A549 (cell line): ENCODE data around the gene CRK. TPM values are rescaled to one million over a fixed set of nuclear protein-coding genes. Genes with fewer than 3 reads are reported as not detected.

ENCODE experiments used
- ATAC-seq, 2 experiments: fragments of 200-7000 bp in 1 of 2; fragments of >200 bp in 1 of 2; cut with Nextera tagmentation in 1 of 2; cut with Tn5 transposase in 1 of 2; 3 replicates each; pipeline versions ENCODE4 v1.8.0 to v1.9.1; 2018 to 2020; ENCODE audit warnings: mild to moderate bottlenecking in 1 of 2, moderate library complexity in 1 of 2
- CTCF ChIA-PET: fragments of 300-600 bp; sonication (Branson Sonifier 250); formaldehyde crosslinking; extraction: SDS; loops from one replicate; lab custom pipeline; 2021; ENCODE audit warnings: antibody characterized with exemption, inconsistent platforms; lab: Yijun Ruan, JAX
- POLR2A ChIA-PET: fragments of 350-600 bp; formaldehyde crosslinking; extraction: SDS; loops from one replicate; lab custom pipeline; 2021; ENCODE audit warnings: antibody characterized with exemption, inconsistent platforms; lab: Yijun Ruan, JAX
- DNase-seq, 2 experiments: peaks; one replicate each; pipeline versions ENCODE4 v3.0.0 to v3.0.0-alpha.2; 2011 to 2016; ENCODE audit warnings: low read depth in 1 of 2, low spot score in 1 of 2
- FAIRE-seq: peaks from 2 replicates; lab custom pipeline; 2011; peaks lifted over from hg19 to GRCh38; lab: Jason Lieb, UNC
- H3K27ac ChIP-seq, 2 experiments: fragments of >200 bp; sonication (Bioruptor Twin); formaldehyde crosslinking; 3 replicates each; pipeline ENCODE4 v1.5.1; 2016 to 2017
- H3K4me1 ChIP-seq: fragments of >200 bp; sonication (Bioruptor Twin); formaldehyde crosslinking; 3 replicates; pipeline ENCODE4 v1.6.1; 2016
- H3K4me2 ChIP-seq: fragments of >200 bp; sonication (Bioruptor Twin); formaldehyde crosslinking; 3 replicates; pipeline ENCODE4 v1.6.1; 2016
- H3K4me3 ChIP-seq: fragments of >200 bp; sonication (Bioruptor Twin); formaldehyde crosslinking; 3 replicates; pipeline ENCODE4 v1.5.1; 2016
- H3K9me3 ChIP-seq: fragments of >200 bp; sonication (Bioruptor Twin); formaldehyde crosslinking; 3 replicates; pipeline ENCODE4 v1.6.1; 2016
- CBX2 ChIP-seq: fragments of 200-600 bp; sonication (generic); IDR thresholded peaks from 2 replicates; pipeline ENCODE4 v1.6.1; 2016; ENCODE audit warnings: low read depth, mild to moderate bottlenecking, borderline replicate concordance
- CEBPB ChIP-seq, 2 experiments: fragments of >200 bp in 1 of 2; sonication (Bioruptor Twin) in 1 of 2; formaldehyde crosslinking in 1 of 2; IDR thresholded peaks; 2 replicates each; pipeline ENCODE4 v1.6.1; 2012 to 2016
- CHD4 ChIP-seq: fragments of 200-600 bp; sonication (generic); IDR thresholded peaks from 2 replicates; pipeline ENCODE4 v1.6.1; 2016; ENCODE audit warnings: antibody characterized with exemption, mild to moderate bottlenecking, borderline replicate concordance
- EHF ChIP-seq: fragments of 250-450 bp; sonication (Bioruptor Pico); IDR thresholded peaks from 2 replicates; pipeline ENCODE4 v1.5.0; 2020; ENCODE audit warnings: mild to moderate bottlenecking
- EP300 ChIP-seq, 2 experiments: fragments of >200 bp; sonication (Bioruptor Twin); formaldehyde crosslinking; IDR thresholded peaks; 2 replicates in 1 of 2; 3 replicates in 1 of 2; pipeline ENCODE4 v1.6.1; 2016 to 2017
- ESRRA ChIP-seq: fragments of 150-350 bp; IDR thresholded peaks from 2 replicates; pipeline ENCODE4 v1.6.1; 2014; ENCODE audit warnings: mild to moderate bottlenecking, low read length, borderline replicate concordance
- FOSB ChIP-seq: fragments of 250-450 bp; sonication (Bioruptor Pico); IDR thresholded peaks from 2 replicates; pipeline ENCODE4 v1.5.0; 2020; ENCODE audit warnings: mild to moderate bottlenecking, moderate library complexity
- FOSL2 ChIP-seq, 2 experiments: fragments of 450-650 bp in 1 of 2; fragments of >200 bp in 1 of 2; sonication (Bioruptor Twin) in 1 of 2; formaldehyde crosslinking; IDR thresholded peaks; 2 replicates each; pipeline versions ENCODE4 v1.5.0 to v1.6.1; 2016 to 2020; ENCODE audit warnings: mild to moderate bottlenecking in 1 of 2, moderate library complexity in 1 of 2
- FOXS1 ChIP-seq: fragments of 250-450 bp; sonication (Bioruptor Pico); IDR thresholded peaks from 2 replicates; pipeline ENCODE4 v1.5.0; 2020; ENCODE audit warnings: mild to moderate bottlenecking, moderate library complexity
- GATA3 ChIP-seq: IDR thresholded peaks from 2 replicates; pipeline ENCODE4 v1.6.1; 2012; ENCODE audit warnings: borderline replicate concordance
- HDAC2 ChIP-seq: fragments of 200-600 bp; sonication (generic); IDR thresholded peaks from 2 replicates; pipeline ENCODE4 v1.6.1; 2016
- HOXA7 ChIP-seq: fragments of 250-450 bp; sonication (Bioruptor Pico); IDR thresholded peaks from 2 replicates; pipeline ENCODE4 v1.5.0; 2020; ENCODE audit warnings: mild to moderate bottlenecking, moderate library complexity
- HOXB13 ChIP-seq: fragments of 250-450 bp; sonication (Bioruptor Pico); IDR thresholded peaks from 2 replicates; pipeline ENCODE4 v1.5.0; 2020; ENCODE audit warnings: low read depth, mild to moderate bottlenecking, moderate library complexity
- JUN ChIP-seq, 2 experiments: fragments of >200 bp; sonication (Bioruptor Twin); formaldehyde crosslinking; IDR thresholded peaks; 2 replicates in 1 of 2; 3 replicates in 1 of 2; pipeline ENCODE4 v1.6.1; 2016 to 2017
- KDM5A ChIP-seq: fragments of 200-600 bp; sonication (generic); IDR thresholded peaks from 2 replicates; pipeline ENCODE4 v1.6.1; 2016; ENCODE audit warnings: antibody characterized with exemption, mild to moderate bottlenecking
- MAFK ChIP-seq: fragments of 450-650 bp; IDR thresholded peaks from 2 replicates; pipeline ENCODE4 v1.6.1; 2014; ENCODE audit not compliant: partially characterized antibody
- NFE2L2 ChIP-seq: fragments of 150-350 bp; conservative IDR thresholded peaks from 2 replicates; pipeline ENCODE4 v1.6.1; 2014; ENCODE audit warnings: low read length
- NPAS2 ChIP-seq: fragments of 250-450 bp; sonication (Bioruptor Pico); IDR thresholded peaks from 2 replicates; pipeline ENCODE4 v1.8.0; 2022; ENCODE audit warnings: mild to moderate bottlenecking, moderate library complexity, borderline replicate concordance
- PHF8 ChIP-seq: fragments of 200-600 bp; sonication (generic); IDR thresholded peaks from 2 replicates; pipeline ENCODE4 v1.6.1; 2016; ENCODE audit warnings: low read depth, mild to moderate bottlenecking, antibody characterized with exemption, moderate library complexity, borderline replicate concordance
- POLR2AphosphoS2 ChIP-seq: conservative IDR thresholded peaks from 2 replicates; pipeline ENCODE4 v1.6.1; 2012; ENCODE audit warnings: low read length, improper control_type of control experiment, inconsistent platforms
- RARB ChIP-seq: fragments of 250-450 bp; sonication (Bioruptor Pico); IDR thresholded peaks from 2 replicates; pipeline ENCODE4 v1.8.0; 2021; ENCODE audit warnings: mild to moderate bottlenecking, moderate library complexity
- RCOR1 ChIP-seq: fragments of 150-350 bp; IDR thresholded peaks from 2 replicates; pipeline ENCODE4 v1.6.1; 2014; ENCODE audit warnings: antibody characterized with exemption, low read length, low read depth
- RFX5 ChIP-seq: fragments of 450-650 bp; IDR thresholded peaks from 2 replicates; pipeline ENCODE4 v1.7.1; 2014; ENCODE audit warnings: antibody characterized with exemption, mild to moderate bottlenecking, moderate library complexity
- RNF2 ChIP-seq: fragments of 200-600 bp; sonication (generic); IDR thresholded peaks from 2 replicates; pipeline ENCODE4 v1.6.1; 2016; ENCODE audit warnings: low read depth, mild to moderate bottlenecking, antibody characterized with exemption, moderate library complexity, borderline replicate concordance
- TFCP2L1 ChIP-seq: fragments of 250-450 bp; sonication (Bioruptor Pico); IDR thresholded peaks from 2 replicates; pipeline ENCODE4 v1.5.0; 2021; ENCODE audit warnings: mild to moderate bottlenecking
- TP53 ChIP-seq: fragments of 250-450 bp; sonication (Bioruptor Pico); IDR thresholded peaks from 2 replicates; pipeline ENCODE4 v1.5.0; 2021; ENCODE audit warnings: mild to moderate bottlenecking, moderate library complexity
- ZC3H11A ChIP-seq: fragments of 450-650 bp; IDR thresholded peaks from 2 replicates; pipeline ENCODE4 v1.6.1; 2014; ENCODE audit warnings: antibody characterized with exemption, mild to moderate bottlenecking
- ZNF302 ChIP-seq: fragments of 250-450 bp; sonication (Bioruptor Pico); IDR thresholded peaks from 2 replicates; pipeline ENCODE4 v1.9.0; 2021; ENCODE audit warnings: inconsistent platforms, mild to moderate bottlenecking, moderate library complexity
- ZSCAN20 ChIP-seq: fragments of 250-450 bp; sonication (Bioruptor Pico); IDR thresholded peaks from 2 replicates; pipeline ENCODE4 v1.8.0; 2022; ENCODE audit warnings: mild to moderate bottlenecking, moderate library complexity
- WGBS: methylation state at CpG from one replicate; pipeline ENCODE4 v1.1.6; 2017; ENCODE audit errors: missing lambda C conversion rate; 5-methylcytosine and 5-hydroxymethylcytosine counted together
- polyA plus RNA-seq, 4 experiments: library from polyadenylated mRNA; depleted of rRNA in 3 of 4; stranded (reverse); fragments of >200 nt; fragmentation: RNase III in 1 of 4; extraction: RNeasy Plus Mini Kit Qiagen cat#74134 plus additional on column Dnase treatment in 1 of 4; gene quantifications; 2 replicates in 3 of 4; 3 replicates in 1 of 4; pipeline ENCODE4 v1.2.3, GENCODE V29; 2011 to 2017
- TF ChIP-seq, protein P1 (sequence below): IDR thresholded peaks from 2 replicates; pipeline ENCODE4 v1.6.1; 2012
- TF ChIP-seq, protein P2 (sequence below): fragments of 450-650 bp; IDR thresholded peaks from 2 replicates; pipeline ENCODE4 v1.6.1; 2014; ENCODE audit warnings: antibody characterized with exemption
- TF ChIP-seq, protein P3 (sequence below): IDR thresholded peaks from 2 replicates; pipeline ENCODE4 v1.6.1; 2012; ENCODE audit warnings: low read depth, borderline replicate concordance
- TF ChIP-seq, protein P4 (sequence below): fragments of 250-450 bp; sonication (Bioruptor Pico); IDR thresholded peaks from 2 replicates; pipeline ENCODE4 v1.5.0; 2020; ENCODE audit warnings: low read depth, mild to moderate bottlenecking, moderate library complexity

The CRK gene
- polyA plus RNA-seq, 2 of the 4 experiments (the other 2 are of a cell fraction), result 76.5 to 124 TPM

- TF ChIP-seq CBX2, result no peak
- TF ChIP-seq RNF2, result no peak
- TF ChIP-seq RARB (CRISPR knock-in tag), result no peak
- TF ChIP-seq NFE2L2, result no peak
- TF ChIP-seq RCOR1, result no peak
- 0 out of 2 replicates have a peak, but pooled peaks have one; percentile 26 for TF ChIP-seq RFX5
- TF ChIP-seq TFCP2L1 (CRISPR knock-in tag), result no peak
- TF ChIP-seq, protein P1, sequence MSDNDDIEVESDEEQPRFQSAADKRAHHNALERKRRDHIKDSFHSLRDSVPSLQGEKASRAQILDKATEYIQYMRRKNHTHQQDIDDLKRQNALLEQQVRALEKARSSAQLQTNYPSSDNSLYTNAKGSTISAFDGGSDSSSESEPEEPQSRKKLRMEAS, result peak; percentile 39
- no peak for TF ChIP-seq ZSCAN20 (CRISPR knock-in tag)
- TF ChIP-seq KDM5A, result no peak; the same call in 1 of the 2 replicates
- no peak for TF ChIP-seq FOSL2 (IDR thresholded peaks at IDR 0.05)
- peak; percentile 44; the same call in 1 of the 2 replicates for TF ChIP-seq FOSL2 (CRISPR knock-in tag; IDR thresholded peaks at IDR 0.05)
These were observed at the start of gene CRK (continued) for GRCh38 chr17:1455797-1456599.

DNA sequence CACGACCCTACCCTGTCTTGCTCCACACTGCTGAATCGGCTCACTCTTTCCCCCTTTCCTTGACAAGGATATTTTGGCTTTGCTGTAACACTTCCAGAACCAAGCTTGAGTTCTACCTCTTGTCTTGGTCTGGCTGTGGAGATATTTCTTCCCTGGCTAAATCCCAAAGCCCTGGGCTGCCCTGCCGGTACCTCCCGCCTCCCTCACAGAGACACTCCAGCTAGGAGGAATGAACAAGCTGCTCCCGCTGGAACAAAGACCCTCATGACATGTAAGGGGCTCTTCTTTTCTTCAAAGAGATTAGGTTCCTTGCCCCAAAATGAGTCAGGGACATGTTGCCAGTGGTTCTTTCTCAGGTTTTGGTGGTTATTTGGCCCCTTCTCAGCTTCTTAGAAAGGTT, 49.6 kb upstream of the CRK start:
- Histone ChIP-seq H3K27ac (no peak overlapping the region), H3K4me3 (no peak overlapping the region), H3K4me1 (no peaks in the 10 kb centered on the region), H3K9me3 (no peaks in the 10 kb centered on the region), H3K4me2 (no peak overlapping the region)
- no peak for TF ChIP-seq FOXS1 (CRISPR knock-in tag)
- TF ChIP-seq ESRRA, result no peak
- TF ChIP-seq, protein P1, result no peak
- TF ChIP-seq EHF (CRISPR knock-in tag), result no peak
- TF ChIP-seq, protein P2, sequence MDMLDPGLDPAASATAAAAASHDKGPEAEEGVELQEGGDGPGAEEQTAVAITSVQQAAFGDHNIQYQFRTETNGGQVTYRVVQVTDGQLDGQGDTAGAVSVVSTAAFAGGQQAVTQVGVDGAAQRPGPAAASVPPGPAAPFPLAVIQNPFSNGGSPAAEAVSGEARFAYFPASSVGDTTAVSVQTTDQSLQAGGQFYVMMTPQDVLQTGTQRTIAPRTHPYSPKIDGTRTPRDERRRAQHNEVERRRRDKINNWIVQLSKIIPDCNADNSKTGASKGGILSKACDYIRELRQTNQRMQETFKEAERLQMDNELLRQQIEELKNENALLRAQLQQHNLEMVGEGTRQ, result no peak
- TF ChIP-seq HOXA7 (CRISPR knock-in tag), result no peak
- no peak for TF ChIP-seq CEBPB (IDR thresholded peaks at IDR 0.05)
- TF ChIP-seq HOXB13 (CRISPR knock-in tag), result no peak
- TF ChIP-seq PHF8, result no peak
- TF ChIP-seq MAFK, result no peak
- TF ChIP-seq TP53 (CRISPR knock-in tag), result no peak
- no peak for TF ChIP-seq FOSB
- FAIRE-seq (no peak), DNase-seq (no peak), ATAC-seq (no peak)
- 89% methylated on average over 5 of the region's 5 CpGs for WGBS
- ChIA-PET CTCF (interaction anchor here (0.7 to 5.4 kb wide), 9 partner anchors 9 to 140 kb away, joined by 3 to 49 read pairs (median 5); partner anchors contain the start of gene INPP5K), POLR2A (interaction anchor here (4.1 kb wide), 1 partner anchor 11 kb away, joined by 19 read pairs; the partner anchor contains the start of gene INPP5K)

- no peak; a peak in 1 of 6 replicates for ATAC-seq
- ChIA-PET POLR2A (interaction anchor here (4.1 kb wide), 1 partner anchor 11 kb away, joined by 19 read pairs; the partner anchor contains the start of gene INPP5K), CTCF (interaction anchor here (0.7 to 5.4 kb wide), 8 partner anchors 8 to 245 kb away, joined by 3 to 49 read pairs (median 4); partner anchors contain the start of gene INPP5K)
- no peak for DNase-seq
- H3K4me2 ChIP-seq, result no peak overlapping the region
- H3K4me1 ChIP-seq, result no peaks in the 10 kb centered on the region
- H3K4me3 ChIP-seq, result no peak overlapping the region
- 86% methylated on average over 3 of the region's 3 CpGs for WGBS
- no peaks in the 10 kb centered on the region for H3K9me3 ChIP-seq
- no peak for FAIRE-seq
- no peak overlapping the region for H3K27ac ChIP-seq
- TF ChIP-seq POLR2AphosphoS2 (no peak), HOXB13 (CRISPR knock-in tag) (no peak), EP300 (IDR thresholded peaks at IDR 0.05) (no peak), EHF (CRISPR knock-in tag) (no peak), ZC3H11A (no peak), RFX5 (no peak), CBX2 (no peak), GATA3 (no peak), CEBPB (IDR thresholded peaks at IDR 0.05) (no peak), JUN (IDR thresholded peaks at IDR 0.05) (no peak), NPAS2 (CRISPR knock-in tag) (no peak), HOXA7 (CRISPR knock-in tag) (no peak), HDAC2 (no peak), ZNF302 (CRISPR knock-in tag) (no peak), TP53 (CRISPR knock-in tag) (no peak), CHD4 (no peak)
- TF ChIP-seq, protein P3, sequence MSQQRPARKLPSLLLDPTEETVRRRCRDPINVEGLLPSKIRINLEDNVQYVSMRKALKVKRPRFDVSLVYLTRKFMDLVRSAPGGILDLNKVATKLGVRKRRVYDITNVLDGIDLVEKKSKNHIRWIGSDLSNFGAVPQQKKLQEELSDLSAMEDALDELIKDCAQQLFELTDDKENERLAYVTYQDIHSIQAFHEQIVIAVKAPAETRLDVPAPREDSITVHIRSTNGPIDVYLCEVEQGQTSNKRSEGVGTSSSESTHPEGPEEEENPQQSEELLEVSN, result no peak
- TF ChIP-seq, protein P1, result no peak
- TF ChIP-seq, protein P4, sequence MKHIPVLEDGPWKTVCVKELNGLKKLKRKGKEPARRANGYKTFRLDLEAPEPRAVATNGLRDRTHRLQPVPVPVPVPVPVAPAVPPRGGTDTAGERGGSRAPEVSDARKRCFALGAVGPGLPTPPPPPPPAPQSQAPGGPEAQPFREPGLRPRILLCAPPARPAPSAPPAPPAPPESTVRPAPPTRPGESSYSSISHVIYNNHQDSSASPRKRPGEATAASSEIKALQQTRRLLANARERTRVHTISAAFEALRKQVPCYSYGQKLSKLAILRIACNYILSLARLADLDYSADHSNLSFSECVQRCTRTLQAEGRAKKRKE (CRISPR knock-in tag), result no peak
These were observed 48.8 kb upstream of the CRK start for GRCh38 chr17:1504866-1505265.
